D341Med (cell line): ENCODE measurements around the gene ITK.
"Not testable (repeated sequence)": the region's sequence is repeated elsewhere in the genome, so short reads cannot be mapped to it uniquely, and the experiment has no call there.

Experiments
- DNase-seq: peaks from one replicate; pipeline ENCODE4 v3.0.0; 2012; ENCODE audit warnings: low spot score

Gene ITK

GRCh38 chr5:157168286-157168685, 12.4 kb upstream of the ITK start:
- no peak for DNase-seq

GRCh38 chr5:157172403-157172802, 8.2 kb upstream of the ITK start:
- DNase-seq: no peak

- no peak for DNase-seq
Measured at GRCh38 chr5:157175071-157175612, 5.5 kb upstream of the ITK start.

- DNase-seq: no peak
Measured at GRCh38 chr5:157177953-157178352, 2.7 kb upstream of the ITK start.

GRCh38 chr5:157178966-157179365, 1.7 kb upstream of the ITK start:
- DNase-seq: no peak

- DNase-seq: no peak
Measured at GRCh38 chr5:157182143-157182757, 1.6 kb downstream of the ITK start.

GRCh38 chr5:157184117-157184670, 3.6 kb downstream of the ITK start:
- no peak for DNase-seq

- not testable (repeated sequence) for DNase-seq
Measured at GRCh38 chr5:157185122-157185521, 4.5 kb downstream of the ITK start.

GRCh38 chr5:157186309-157187045, 5.8 kb downstream of the ITK start:
- DNase-seq: no peak

GRCh38 chr5:157187046-157187754, 6.6 kb downstream of the ITK start:
- no peak for DNase-seq

- no peak for DNase-seq
Measured at GRCh38 chr5:157188270-157188669, 7.6 kb downstream of the ITK start.

GRCh38 chr5:157189223-157189622, 8.6 kb downstream of the ITK start:
- no peak for DNase-seq

- no peak for DNase-seq
Measured at GRCh38 chr5:157193699-157194424, 13.2 kb downstream of the ITK start.

- DNase-seq: no peak
Measured at GRCh38 chr5:157196045-157196444, 15.4 kb downstream of the ITK start.

- DNase-seq: no peak
Measured at GRCh38 chr5:157197086-157197485, 16.4 kb downstream of the ITK start.

- DNase-seq: no peak
Measured at GRCh38 chr5:157198277-157198986, 17.8 kb downstream of the ITK start.

- DNase-seq: no peak
Measured at GRCh38 chr5:157201857-157202256, 21.2 kb downstream of the ITK start.

- DNase-seq: no peak
Measured at GRCh38 chr5:157203417-157203816, 22.8 kb downstream of the ITK start.

- DNase-seq: no peak
Measured at GRCh38 chr5:157204765-157205164, 24.1 kb downstream of the ITK start.

GRCh38 chr5:157205708-157206107, 25.1 kb downstream of the ITK start:
- no peak for DNase-seq

GRCh38 chr5:157210652-157211051, 30.0 kb downstream of the ITK start:
- not testable (repeated sequence) for DNase-seq
